GM12878 (cell line): ENCODE results near the gene PRKAG3. TPM values are rescaled to one million over a fixed set of nuclear protein-coding genes. Genes with fewer than 3 reads are reported as not detected.

Experiments
- ATAC-seq: fragments of 200-7000 bp; cut with Tn5 transposase; 3 replicates; pipeline ENCODE4 v1.9.1; 2020; ENCODE audit warnings: mild to moderate bottlenecking, moderate library complexity
- BruUV-seq: library from RNA; stranded (reverse); fragments of 400-500 nt; replicated peaks from 2 replicates; lab custom pipeline; 2021; lab: Mats Ljungman, UMichigan
- CTCF ChIA-PET: fragments of 300-600 bp; sonication (Branson Sonifier 250); formaldehyde crosslinking; extraction: SDS; loops from one replicate; lab custom pipeline; 2021; ENCODE audit warnings: inconsistent platforms; lab: Yijun Ruan, JAX
- POLR2A ChIA-PET: fragments of 350-600 bp; formaldehyde crosslinking; extraction: SDS; loops from one replicate; lab custom pipeline; 2021; ENCODE audit warnings: inconsistent platforms; lab: Charles Lee
- RAD21 ChIA-PET: fragments of 300-600 bp; sonication (Branson Sonifier 250); formaldehyde crosslinking; loops from one replicate; lab custom pipeline; 2023; ENCODE audit warnings: antibody characterized with exemption; ENCODE audit not compliant: unreplicated experiment; lab: Charles Lee
- SMC1A ChIA-PET: fragments of 300-600 bp; sonication (Branson Sonifier 250); formaldehyde crosslinking; loops from one replicate; lab custom pipeline; 2023; ENCODE audit not compliant: unreplicated experiment, uncharacterized antibody; lab: Charles Lee
- DNase-seq: peaks from one replicate; pipeline ENCODE4 v3.0.0-alpha.2; 2011; ENCODE audit warnings: low read depth, low spot score
- FAIRE-seq: peaks from 3 replicates; lab custom pipeline; 2011; peaks lifted over from hg19 to GRCh38; lab: Jason Lieb, UNC
- H2AFZ ChIP-seq: 2 replicates; pipeline ENCODE4 v1.6.0; 2011; ENCODE audit warnings: low read depth, low read length, control low read depth; ENCODE audit not compliant: control insufficient read depth
- H3K27ac ChIP-seq: 2 replicates; pipeline ENCODE4 v1.5.1; 2011; ENCODE audit warnings: control low read depth; ENCODE audit not compliant: control insufficient read depth, insufficient read depth
- H3K27me3 ChIP-seq, 2 experiments: replicated peaks in 1 of 2; 2 replicates each; pipeline versions ENCODE4 v1.6.0 to v1.6.1; 2011; ENCODE audit warnings: low read length in 1 of 2; ENCODE audit not compliant: control insufficient read depth in 2 of 2, insufficient read depth in 2 of 2
- H3K36me3 ChIP-seq, 2 experiments: 2 replicates each; pipeline ENCODE4 v1.5.1; 2011; ENCODE audit warnings: low read length in 1 of 2; ENCODE audit not compliant: control insufficient read depth in 2 of 2, insufficient read depth in 2 of 2
- H3K4me1 ChIP-seq: 2 replicates; pipeline ENCODE4 v1.6.1; 2011; ENCODE audit warnings: mild to moderate bottlenecking, low read length, moderate library complexity, mixed read lengths; ENCODE audit not compliant: control insufficient read depth, insufficient read depth
- H3K4me2 ChIP-seq: 2 replicates; pipeline ENCODE4 v1.6.0; 2011; ENCODE audit warnings: control low read depth; ENCODE audit not compliant: control insufficient read depth, insufficient read depth
- H3K4me3 ChIP-seq: fragments of 200-600 bp; sonication (generic); 2 replicates; pipeline ENCODE4 v1.5.1; 2016
- H3K79me2 ChIP-seq: 2 replicates; pipeline ENCODE4 v1.6.0; 2011; ENCODE audit warnings: low read length; ENCODE audit not compliant: control insufficient read depth, insufficient read depth
- H3K9ac ChIP-seq: 2 replicates; pipeline ENCODE4 v1.8.0; 2011; ENCODE audit warnings: low read length, control low read depth, mixed read lengths; ENCODE audit not compliant: control insufficient read depth, insufficient read depth
- H3K9me3 ChIP-seq: replicated peaks from 3 replicates; pipeline ENCODE4 v1.5.1; 2011; ENCODE audit warnings: mild to moderate bottlenecking, low read length; ENCODE audit not compliant: control insufficient read depth, insufficient read depth
- H4K20me1 ChIP-seq: 2 replicates; pipeline ENCODE4 v1.6.0; 2011; ENCODE audit not compliant: control insufficient read depth, insufficient read depth
- DPF2 ChIP-seq: fragments of 450-650 bp; IDR thresholded peaks from 2 replicates; pipeline ENCODE4 v1.6.1; 2017; ENCODE audit warnings: mild to moderate bottlenecking
- EED ChIP-seq: sonication (generic); IDR thresholded peaks from 2 replicates; pipeline ENCODE4 v1.6.1; 2016; ENCODE audit warnings: antibody characterized with exemption, low read depth
- MYB ChIP-seq: fragments of 150-350 bp; IDR thresholded peaks from 2 replicates; pipeline ENCODE4 v1.6.1; 2014; ENCODE audit warnings: mild to moderate bottlenecking, low read depth, low read length, borderline replicate concordance
- TBL1XR1 ChIP-seq: IDR thresholded peaks from 2 replicates; pipeline ENCODE4 v1.6.1; 2012; ENCODE audit warnings: low read depth, low read length, improper control_type of control experiment
- WGBS: methylation state at CpG from one replicate; pipeline ENCODE4 v1.1.6; 2016; ENCODE audit warnings: low lambda C conversion rate; ENCODE audit not compliant: insufficient replicate concordance, insufficient coverage; ENCODE audit errors: missing lambda C conversion rate; 5-methylcytosine and 5-hydroxymethylcytosine counted together
- in situ Hi-C: fragments of 300-500 bp; cut with MboI; formaldehyde crosslinking; loops from 9 replicates; pipeline ENCODE4 v1.14.3; 2018; ENCODE audit warnings: mixed read lengths
- intact Hi-C: fragments of 100-400 bp; cut with micrococcal nuclease; formaldehyde crosslinking; loops from one replicate; pipeline ENCODE4 v1.14.2; 2022; ENCODE audit not compliant: unreplicated experiment
- polyA plus RNA-seq, 11 experiments: library from polyadenylated mRNA; depleted of rRNA in 4 of 11; unstranded in 6 of 11; stranded (reverse) in 5 of 11; fragments of >200 nt; fragmentation: Nextera tagmentation in 4 of 11; fragmentation: Illumina TruSeq in 1 of 11; extraction: Ambion mirVana in 4 of 11; extraction: Trizol in 1 of 11; gene quantifications; 1 replicate in 1 of 11; 2 replicates in 10 of 11; pipeline versions ENCODE4 v1.2.1 to v1.2.3, GENCODE V29; 2011 to 2016; ENCODE audit warnings: inconsistent platforms in 2 of 11, missing spikeins in 2 of 11, low read depth in 1 of 11
- total RNA-seq, 4 experiments: library from RNA; depleted of rRNA in 3 of 4; stranded (reverse); fragments of >200 nt in 3 of 4; fragmentation: Illumina TruSeq in 1 of 4; extraction: Trizol in 1 of 4; gene quantifications; 2 replicates each; pipeline versions ENCODE4 v1.2.1 to v1.2.3, GENCODE V29; 2013 to 2021

Gene PRKAG3
- total and polyA plus RNA-seq, 10 of the 15 experiments (the other 5 are each of a cell fraction or from before 2014, with no cell fraction given) = 0.04 to 0.12 (median 0.06) TPM; not detected in 7

GRCh38 chr2:218851286-218851685 is 19.7 kb upstream of the PRKAG3 start:
- in situ Hi-C loops = no loop called here
- H2AFZ ChIP-seq = no peak overlapping the region
- DNase-seq (no peak), ATAC-seq (no peak)
- no TSS peak for BruUV-seq
- H4K20me1 ChIP-seq = no peaks in the 10 kb centered on the region
- ChIA-PET SMC1A (interaction anchor here (1.1 to 4.9 kb wide), 4 partner anchors 25 to 304 kb away, joined by 3 to 26 read pairs (median 14); no protein-coding TSS in a partner anchor), POLR2A (no interaction called here), RAD21 (interaction anchor here (1.0 to 3.2 kb wide), 6 partner anchors 25 to 268 kb away, joined by 3 to 19 read pairs (median 10); partner anchors contain the start of genes BCS1L and ZNF142)
- H3K4me2 ChIP-seq = no peak overlapping the region
- intact Hi-C loops = loop anchor here (5.0 kb wide), 2 partner anchors 131 to 266 kb away; no protein-coding TSS in a partner anchor
- H3K9ac ChIP-seq = no peak overlapping the region
- H3K79me2 ChIP-seq = no peaks in the 10 kb centered on the region
- H3K27me3 ChIP-seq = peaks cover 7 to 16% of the 10 kb centered on the region in 2 experiments
- WGBS = 6% methylated on average over 3 of the region's 3 CpGs
- no peaks in the 10 kb centered on the region for H3K36me3 ChIP-seq
- no peak overlapping the region for H3K27ac ChIP-seq
- H3K9me3 ChIP-seq = no peaks in the 10 kb centered on the region; the same call in 2 of the 3 replicates
- H3K4me3 ChIP-seq = no peak overlapping the region
- TF ChIP-seq EED (no peak), TBL1XR1 (no peak)
- TF ChIP-seq, all 136 proteins: peak for 0
- no peak for FAIRE-seq
- H3K4me1 ChIP-seq = no peaks in the 10 kb centered on the region
- CTCF ChIA-PET = interaction anchor here (0.8 to 7.2 kb wide), 12 partner anchors 26 to 305 kb away, joined by 3 to 95 read pairs (median 6); no protein-coding TSS in a partner anchor

- ChIA-PET SMC1A (interaction anchor here (1.1 to 4.9 kb wide), 3 partner anchors 25 to 120 kb away, joined by 3 to 26 read pairs (median 22); no protein-coding TSS in a partner anchor), POLR2A (no interaction called here), CTCF (interaction anchor here (0.6 to 7.2 kb wide), 11 partner anchors 26 to 305 kb away, joined by 3 to 95 read pairs (median 4); no protein-coding TSS in a partner anchor), RAD21 (interaction anchor here (1.0 to 3.2 kb wide), 7 partner anchors 26 to 269 kb away, joined by 3 to 19 read pairs (median 6); partner anchors contain the start of genes BCS1L, TTLL4 and ZNF142)
- H2AFZ ChIP-seq = no peak overlapping the region
- H3K9ac ChIP-seq = no peak overlapping the region
- H3K4me2 ChIP-seq = no peak overlapping the region
- H3K36me3 ChIP-seq = no peaks in the 10 kb centered on the region
- H3K27me3 ChIP-seq = peaks cover 6 to 16% of the 10 kb centered on the region in 2 experiments
- no peak for ATAC-seq
- intact Hi-C loops (loop anchor here (5.0 kb wide), 2 partner anchors 132 to 267 kb away; no protein-coding TSS in a partner anchor), in situ Hi-C loops (no loop called here)
- no peaks in the 10 kb centered on the region for H4K20me1 ChIP-seq
- H3K4me3 ChIP-seq = no peak overlapping the region
- DNase-seq = no peak
- no peak for FAIRE-seq
- H3K79me2 ChIP-seq = no peaks in the 10 kb centered on the region
- no peaks in the 10 kb centered on the region; the same call in 2 of the 3 replicates for H3K9me3 ChIP-seq
- H3K4me1 ChIP-seq = no peaks in the 10 kb centered on the region
- no TSS peak for BruUV-seq
- H3K27ac ChIP-seq = no peak overlapping the region
- no peak for TF ChIP-seq DPF2
- no peak for TF ChIP-seq MYB
- 19% methylated on average over 2 of the region's 2 CpGs for WGBS
These were observed 19.2 kb upstream of the PRKAG3 start for GRCh38 chr2:218850796-218851195.
